Neural cell (in vitro differentiated cells): ENCODE results near the gene CD247. TPM values are rescaled to one million over a fixed set of nuclear protein-coding genes. Genes with fewer than 3 reads are reported as not detected.

ENCODE experiments used
- H2AFZ ChIP-seq: fragments of 200-600, 300-800 bp; sonication (generic), shearing (Covaris generic); 2 replicates; pipeline ENCODE4 v1.6.0; 2014; ENCODE audit warnings: low read depth, mild to moderate bottlenecking, antibody characterized with exemption, low read length, moderate library complexity
- H3F3A ChIP-seq: fragments of 200-600 bp; shearing (Covaris generic); 2 replicates; pipeline ENCODE4 v1.6.1; 2016; ENCODE audit warnings: mild to moderate bottlenecking, moderate library complexity, mixed read lengths, antibody characterized with exemption, low read length; ENCODE audit not compliant: insufficient read depth, poor library complexity, severe bottlenecking
- H3K27ac ChIP-seq: fragments of 200-600, 300-800 bp; sonication (generic), shearing (Covaris generic); 2 replicates; pipeline ENCODE4 v1.5.1; 2014; ENCODE audit warnings: mild to moderate bottlenecking, low read length, moderate library complexity
- H3K27me3 ChIP-seq: fragments of 300-800, 200-600 bp; sonication (generic), shearing (Covaris generic); 2 replicates; pipeline ENCODE4 v1.6.0; 2014; ENCODE audit warnings: mild to moderate bottlenecking, low read depth, low read length, moderate library complexity; ENCODE audit not compliant: insufficient read depth
- H3K36me3 ChIP-seq: fragments of 300-800, 200-600 bp; sonication (generic), shearing (Covaris generic); 2 replicates; pipeline ENCODE4 v1.5.1; 2014; ENCODE audit warnings: mild to moderate bottlenecking, antibody characterized with exemption, low read length, moderate library complexity; ENCODE audit not compliant: insufficient read depth
- H3K4me2 ChIP-seq: fragments of 300-800, 200-600 bp; sonication (generic), shearing (Covaris generic); 2 replicates; pipeline ENCODE4 v1.6.0; 2014; ENCODE audit warnings: mild to moderate bottlenecking, low read length
- H3K4me3 ChIP-seq: fragments of 300-800, 200-600 bp; sonication (generic), shearing (Covaris generic); 2 replicates; pipeline ENCODE4 v1.5.1; 2014; ENCODE audit warnings: mild to moderate bottlenecking, low read length, moderate library complexity
- H3K79me2 ChIP-seq: fragments of 200-600 bp; shearing (Covaris generic); replicated peaks from 2 replicates; pipeline ENCODE4 v1.6.0; 2014; ENCODE audit warnings: mild to moderate bottlenecking, low read length, moderate library complexity; ENCODE audit not compliant: insufficient read depth
- H3K9ac ChIP-seq: fragments of 300-800, 200-600 bp; sonication (generic), shearing (Covaris generic); 2 replicates; pipeline ENCODE4 v1.6.1; 2016; ENCODE audit warnings: mild to moderate bottlenecking, low read length, mixed read lengths
- H3K9me2 ChIP-seq: fragments of 200-600 bp; shearing (Covaris generic); 2 replicates; pipeline ENCODE4 v1.6.1; 2016; ENCODE audit warnings: mild to moderate bottlenecking, low read length, mixed read lengths; ENCODE audit not compliant: insufficient read depth
- H3K9me3 ChIP-seq: fragments of 200-600, 300-800 bp; sonication (generic), shearing (Covaris generic); 2 replicates; pipeline ENCODE4 v1.6.1; 2016; ENCODE audit warnings: mild to moderate bottlenecking, mixed run types, low read length, moderate library complexity, mixed read lengths
- H4K20me1 ChIP-seq: fragments of 200-600 bp; shearing (Covaris generic); 2 replicates; pipeline ENCODE4 v1.6.1; 2016; ENCODE audit warnings: mild to moderate bottlenecking, mixed run types; ENCODE audit not compliant: insufficient read depth
- EP300 ChIP-seq: fragments of 450-650 bp; conservative IDR thresholded peaks from 2 replicates; pipeline ENCODE4 v1.6.1; 2014; ENCODE audit warnings: antibody characterized with exemption, mild to moderate bottlenecking, moderate library complexity; ENCODE audit not compliant: poor library complexity, severe bottlenecking
- EZH2 ChIP-seq: fragments of 200-600, 300-800 bp; shearing (Covaris generic), sonication (generic); IDR thresholded peaks from 2 replicates; pipeline ENCODE4 v1.6.1; 2014; ENCODE audit warnings: antibody characterized with exemption, low read length, borderline replicate concordance, mild to moderate bottlenecking; ENCODE audit not compliant: insufficient read depth, poor library complexity, severe bottlenecking
- MXI1 ChIP-seq: fragments of 450-650 bp; conservative IDR thresholded peaks from 2 replicates; pipeline ENCODE4 v1.6.1; 2014; ENCODE audit warnings: antibody characterized with exemption, mild to moderate bottlenecking; ENCODE audit not compliant: poor library complexity, severe bottlenecking
- POLR2AphosphoS5 ChIP-seq: IDR thresholded peaks from 2 replicates; pipeline ENCODE4 v1.6.1; 2012
- RAD21 ChIP-seq: fragments of 450-650 bp; conservative IDR thresholded peaks from 2 replicates; pipeline ENCODE4 v1.6.1; 2014; ENCODE audit warnings: antibody characterized with exemption, mild to moderate bottlenecking, moderate library complexity
- SMC3 ChIP-seq: fragments of 450-650 bp; conservative IDR thresholded peaks from 2 replicates; pipeline ENCODE4 v1.6.1; 2014; ENCODE audit warnings: antibody characterized with exemption, mild to moderate bottlenecking, moderate library complexity; ENCODE audit not compliant: poor library complexity
- TAF1 ChIP-seq: IDR thresholded peaks from 2 replicates; pipeline ENCODE4 v1.6.1; 2012; ENCODE audit warnings: low read depth
- polyA plus RNA-seq: library from polyadenylated mRNA; depleted of rRNA; stranded (reverse); fragments of >200 nt; gene quantifications from 2 replicates; pipeline ENCODE4 v1.2.3, GENCODE V29; 2014
- TF ChIP-seq, protein P1 (sequence below): fragments of 450-650 bp; IDR thresholded peaks from 2 replicates; pipeline ENCODE4 v1.5.1; 2014; ENCODE audit warnings: antibody characterized with exemption, mild to moderate bottlenecking, moderate library complexity; ENCODE audit not compliant: poor library complexity, severe bottlenecking
- TF ChIP-seq, protein P2 (sequence below): IDR thresholded peaks from 2 replicates; pipeline ENCODE4 v1.6.1; 2012; ENCODE audit warnings: borderline replicate concordance

The CD247 gene
- polyA plus RNA-seq, 1 donor from 2014 or later = not detected

DNA sequence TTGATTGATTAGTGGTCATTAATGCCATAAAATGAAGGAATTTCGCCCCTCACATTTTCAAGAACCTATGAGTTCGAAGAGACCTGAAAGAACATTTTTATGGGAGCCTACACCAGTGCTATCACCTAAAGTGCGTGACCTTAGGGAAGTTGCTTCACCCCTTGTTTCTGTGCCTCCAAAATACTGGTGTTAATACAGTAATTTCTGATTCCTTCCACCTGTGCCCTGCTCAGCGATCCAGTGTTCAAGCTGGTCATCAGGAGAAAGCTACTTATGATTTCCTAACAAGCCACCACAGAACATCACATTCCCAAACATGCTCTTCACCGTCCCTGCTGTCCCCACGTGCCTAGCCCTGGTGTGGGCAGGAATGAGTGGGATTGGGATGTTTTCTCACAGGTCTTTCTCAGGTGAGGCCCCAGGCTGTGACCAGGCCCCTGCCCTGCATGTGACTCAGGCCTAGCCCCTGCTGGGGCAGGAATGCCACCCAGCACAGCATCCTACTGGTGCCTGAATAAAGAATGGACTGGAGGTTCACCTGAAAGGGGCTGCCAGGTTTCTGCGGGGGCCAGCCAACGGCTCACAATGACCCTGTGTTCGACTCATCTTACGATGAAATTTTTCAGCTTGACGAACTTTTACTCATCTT lies 60.3 kb downstream of the CD247 start:
- H4K20me1 ChIP-seq = no peaks in the 10 kb centered on the region
- H3K9ac ChIP-seq = no peak overlapping the region
- H2AFZ ChIP-seq = no peak overlapping the region
- no peak overlapping the region for H3K27ac ChIP-seq
- H3K27me3 ChIP-seq = peaks cover 35% of the 10 kb centered on the region
- TF ChIP-seq MXI1 (no peak), POLR2AphosphoS5 (no peak), RAD21 (no peak), EZH2 (no peak), EP300 (no peak), SMC3 (no peak), TAF1 (no peak)
- TF ChIP-seq, protein P1, sequence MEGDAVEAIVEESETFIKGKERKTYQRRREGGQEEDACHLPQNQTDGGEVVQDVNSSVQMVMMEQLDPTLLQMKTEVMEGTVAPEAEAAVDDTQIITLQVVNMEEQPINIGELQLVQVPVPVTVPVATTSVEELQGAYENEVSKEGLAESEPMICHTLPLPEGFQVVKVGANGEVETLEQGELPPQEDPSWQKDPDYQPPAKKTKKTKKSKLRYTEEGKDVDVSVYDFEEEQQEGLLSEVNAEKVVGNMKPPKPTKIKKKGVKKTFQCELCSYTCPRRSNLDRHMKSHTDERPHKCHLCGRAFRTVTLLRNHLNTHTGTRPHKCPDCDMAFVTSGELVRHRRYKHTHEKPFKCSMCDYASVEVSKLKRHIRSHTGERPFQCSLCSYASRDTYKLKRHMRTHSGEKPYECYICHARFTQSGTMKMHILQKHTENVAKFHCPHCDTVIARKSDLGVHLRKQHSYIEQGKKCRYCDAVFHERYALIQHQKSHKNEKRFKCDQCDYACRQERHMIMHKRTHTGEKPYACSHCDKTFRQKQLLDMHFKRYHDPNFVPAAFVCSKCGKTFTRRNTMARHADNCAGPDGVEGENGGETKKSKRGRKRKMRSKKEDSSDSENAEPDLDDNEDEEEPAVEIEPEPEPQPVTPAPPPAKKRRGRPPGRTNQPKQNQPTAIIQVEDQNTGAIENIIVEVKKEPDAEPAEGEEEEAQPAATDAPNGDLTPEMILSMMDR = no peak
- TF ChIP-seq, protein P2, sequence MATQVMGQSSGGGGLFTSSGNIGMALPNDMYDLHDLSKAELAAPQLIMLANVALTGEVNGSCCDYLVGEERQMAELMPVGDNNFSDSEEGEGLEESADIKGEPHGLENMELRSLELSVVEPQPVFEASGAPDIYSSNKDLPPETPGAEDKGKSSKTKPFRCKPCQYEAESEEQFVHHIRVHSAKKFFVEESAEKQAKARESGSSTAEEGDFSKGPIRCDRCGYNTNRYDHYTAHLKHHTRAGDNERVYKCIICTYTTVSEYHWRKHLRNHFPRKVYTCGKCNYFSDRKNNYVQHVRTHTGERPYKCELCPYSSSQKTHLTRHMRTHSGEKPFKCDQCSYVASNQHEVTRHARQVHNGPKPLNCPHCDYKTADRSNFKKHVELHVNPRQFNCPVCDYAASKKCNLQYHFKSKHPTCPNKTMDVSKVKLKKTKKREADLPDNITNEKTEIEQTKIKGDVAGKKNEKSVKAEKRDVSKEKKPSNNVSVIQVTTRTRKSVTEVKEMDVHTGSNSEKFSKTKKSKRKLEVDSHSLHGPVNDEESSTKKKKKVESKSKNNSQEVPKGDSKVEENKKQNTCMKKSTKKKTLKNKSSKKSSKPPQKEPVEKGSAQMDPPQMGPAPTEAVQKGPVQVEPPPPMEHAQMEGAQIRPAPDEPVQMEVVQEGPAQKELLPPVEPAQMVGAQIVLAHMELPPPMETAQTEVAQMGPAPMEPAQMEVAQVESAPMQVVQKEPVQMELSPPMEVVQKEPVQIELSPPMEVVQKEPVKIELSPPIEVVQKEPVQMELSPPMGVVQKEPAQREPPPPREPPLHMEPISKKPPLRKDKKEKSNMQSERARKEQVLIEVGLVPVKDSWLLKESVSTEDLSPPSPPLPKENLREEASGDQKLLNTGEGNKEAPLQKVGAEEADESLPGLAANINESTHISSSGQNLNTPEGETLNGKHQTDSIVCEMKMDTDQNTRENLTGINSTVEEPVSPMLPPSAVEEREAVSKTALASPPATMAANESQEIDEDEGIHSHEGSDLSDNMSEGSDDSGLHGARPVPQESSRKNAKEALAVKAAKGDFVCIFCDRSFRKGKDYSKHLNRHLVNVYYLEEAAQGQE = no peak
- H3K4me2 ChIP-seq = no peak overlapping the region
- no peaks in the 10 kb centered on the region for H3K9me3 ChIP-seq
- H3K79me2 ChIP-seq = no peaks in the 10 kb centered on the region
- no peaks in the 10 kb centered on the region for H3K36me3 ChIP-seq
- no peak overlapping the region for H3K4me3 ChIP-seq
- no peaks in the 10 kb centered on the region for H3K9me2 ChIP-seq
- no peaks in the 10 kb centered on the region for H3F3A ChIP-seq

DNA sequence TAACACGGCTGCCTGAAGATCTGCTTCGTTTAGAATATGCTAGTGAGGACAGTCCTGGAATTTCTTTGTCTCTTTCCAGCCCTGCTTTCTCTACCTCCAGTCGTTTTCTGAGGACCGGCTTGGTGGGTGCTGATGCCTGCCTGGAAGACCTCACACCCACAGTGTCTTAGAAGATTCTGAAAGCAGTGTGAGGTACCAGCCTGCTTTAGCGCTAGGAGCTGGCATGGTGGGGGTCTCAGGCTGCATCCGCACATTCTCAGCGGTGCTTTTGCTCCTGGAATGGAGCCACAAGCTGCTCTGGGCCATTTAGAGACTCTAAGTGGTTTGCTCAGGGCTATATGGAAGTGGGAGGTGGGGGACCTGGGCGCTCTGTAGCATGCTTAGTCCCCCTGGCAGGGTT lies 61.4 kb downstream of the CD247 start:
- peaks cover 35% of the 10 kb centered on the region for H3K27me3 ChIP-seq
- no peaks in the 10 kb centered on the region for H4K20me1 ChIP-seq
- TF ChIP-seq MXI1 = no peak
- TF ChIP-seq EP300 = no peak
- no peak for TF ChIP-seq RAD21
- no peak for TF ChIP-seq EZH2
- no peak for TF ChIP-seq TAF1
- H3K9me3 ChIP-seq = no peaks in the 10 kb centered on the region
- H3K4me3 ChIP-seq = no peak overlapping the region
- no peaks in the 10 kb centered on the region for H3K36me3 ChIP-seq
- H3K27ac ChIP-seq = no peak overlapping the region
- no peak overlapping the region for H2AFZ ChIP-seq
- H3K9ac ChIP-seq = no peak overlapping the region
- H3F3A ChIP-seq = no peaks in the 10 kb centered on the region
- no peaks in the 10 kb centered on the region for H3K9me2 ChIP-seq
- H3K79me2 ChIP-seq = no peaks in the 10 kb centered on the region
- H3K4me2 ChIP-seq = no peak overlapping the region
